HG03439 (cell line): Measurements from ENCODE around the gene ATP7B.

Source experiments
- ATAC-seq: cut with Tn5 transposase; IDR thresholded peaks from one replicate; pipeline ENCODE4 v1.9.1; 2021; ENCODE audit warnings: mild to moderate bottlenecking, moderate library complexity; ENCODE audit not compliant: unreplicated experiment

ATP7B gene

GRCh38 chr13:51978796-51979556 is 32.3 kb downstream of the ATP7B start:
- no peak for ATAC-seq

- no peak for ATAC-seq
Observed at GRCh38 chr13:51977625-51978024, 33.6 kb downstream of the ATP7B start.

GRCh38 chr13:51976890-51977289 is 34.4 kb downstream of the ATP7B start:
- no peak for ATAC-seq

- ATAC-seq, result no peak
Observed at GRCh38 chr13:51976423-51976822, 34.8 kb downstream of the ATP7B start.

- ATAC-seq, result no peak
Observed at GRCh38 chr13:51974482-51974881, 36.8 kb downstream of the ATP7B start.

- ATAC-seq, result no peak
Observed at GRCh38 chr13:51971520-51972426, 39.5 kb downstream of the ATP7B start.

- no peak for ATAC-seq
Observed at GRCh38 chr13:51970349-51970748, 40.9 kb downstream of the ATP7B start.

- peak; percentile 41 for ATAC-seq
Observed at GRCh38 chr13:51967482-51968446, 43.5 kb downstream of the ATP7B start.

GRCh38 chr13:51966186-51966585 is 45.1 kb downstream of the ATP7B start:
- no peak for ATAC-seq

GRCh38 chr13:51961493-51962403 is 49.5 kb downstream of the ATP7B start:
- ATAC-seq, result no peak

GRCh38 chr13:51960766-51961165 is 50.5 kb downstream of the ATP7B start:
- no peak for ATAC-seq

- ATAC-seq, result peak; percentile 53
Observed at GRCh38 chr13:51959773-51960172, 51.5 kb downstream of the ATP7B start.

GRCh38 chr13:51958217-51958547 is 53.1 kb downstream of the ATP7B start:
- ATAC-seq, result no peak

- ATAC-seq, result peak; percentile 57
Observed at GRCh38 chr13:51957377-51958216, 53.7 kb downstream of the ATP7B start.

- no peak for ATAC-seq
Observed at GRCh38 chr13:51956717-51957116, 54.5 kb downstream of the ATP7B start.

GRCh38 chr13:51955816-51956603 is 55.2 kb downstream of the ATP7B start:
- no peak for ATAC-seq

- no peak for ATAC-seq
Observed at GRCh38 chr13:51955281-51955771, 55.9 kb downstream of the ATP7B start.
